ENCODE data around the gene CHD9.

GRCh38 chr16:53089434-53090285 lies 34.9 kb downstream of the CHD9 start:
- TF ChIP-seq CTCF (IDR thresholded peaks at IDR 0.05 in 2 of 3, conservative IDR thresholded peaks at IDR 0.05 in 1 of 3; ENCODE audit: borderline replicate concordance in 1 of 3, insufficient read depth in 1 of 3, low read depth in 2 of 3, low read length in 2 of 3) (no peak), POLR2A (IDR thresholded peaks at IDR 0.05; ENCODE audit: borderline replicate concordance, extremely low read depth, insufficient read depth, insufficient read length) (no peak), RAD21 (IDR thresholded peaks at IDR 0.05; ENCODE audit: low read depth) (no peak), POLR2AphosphoS5 (IDR thresholded peaks at IDR 0.05; ENCODE audit: low read depth, low read length) (no peak), EGR1 (IDR thresholded peaks at IDR 0.05; ENCODE audit: low read depth) (no peak), ZFX (IDR thresholded peaks at IDR 0.05) (no peak), REST (IDR thresholded peaks at IDR 0.05; ENCODE audit: low read depth) (no peak), FOSL1 (IDR thresholded peaks at IDR 0.05; ENCODE audit: low read depth) (no peak), TCF7L2 (IDR thresholded peaks at IDR 0.05; ENCODE audit: borderline replicate concordance, extremely low read depth, insufficient read depth, insufficient read length) (no peak), ZNF274 (IDR thresholded peaks at IDR 0.05; ENCODE audit: low read depth, low read length) (no peak), YY1 (IDR thresholded peaks at IDR 0.05; ENCODE audit: extremely low read depth, insufficient replicate concordance, low read depth, low read length) (no peak), MAX (IDR thresholded peaks at IDR 0.05) (no peak), SP1 (IDR thresholded peaks at IDR 0.05; ENCODE audit: low read depth) (no peak), ATF3 (IDR thresholded peaks at IDR 0.05) (no peak)

Measured in HCT116 (cell line).